HepG2 (cell line): ENCODE results near the gene ALPI. TPM values are rescaled to one million over a fixed set of nuclear protein-coding genes. Genes with fewer than 3 reads are reported as not detected.

Experiments used
- ATAC-seq: fragments of 200-7000 bp; cut with Tn5 transposase; 3 replicates; pipeline ENCODE4 v1.9.1; 2020; ENCODE audit warnings: mild to moderate bottlenecking, moderate library complexity
- BruUV-seq: library from RNA; stranded (reverse); fragments of 400-500 nt; replicated peaks from 2 replicates; lab custom pipeline; 2021; lab: Mats Ljungman, UMichigan
- CTCF ChIA-PET: fragments of 300-600 bp; formaldehyde crosslinking; extraction: SDS; loops from one replicate; lab custom pipeline; 2021; ENCODE audit warnings: low total read pairs, inconsistent platforms, low intra/inter-chr PET ratio; lab: Yijun Ruan, JAX
- POLR2A ChIA-PET: fragments of 350-600 bp; sonication (Branson Sonifier 250); formaldehyde crosslinking; loops from one replicate; lab custom pipeline; 2020; ENCODE audit warnings: antibody characterized with exemption, inconsistent platforms; lab: Yijun Ruan, JAX
- DNase-seq: peaks from one replicate; pipeline ENCODE4 v3.0.0-alpha.2; 2015; ENCODE audit warnings: low spot score
- FAIRE-seq: peaks from 3 replicates; lab custom pipeline; 2011; peaks lifted over from hg19 to GRCh38; lab: Jason Lieb, UNC
- H2AFZ ChIP-seq: one replicate; pipeline ENCODE4 v1.6.1; 2011; ENCODE audit warnings: low read length, inconsistent platforms
- H3K27ac ChIP-seq: fragments of 300-600 bp; 3 replicates; pipeline ENCODE4 v1.8.0; 2011; ENCODE audit warnings: mixed run types, mild to moderate bottlenecking, mixed read lengths, low read length, inconsistent platforms; ENCODE audit not compliant: insufficient read depth; ENCODE audit errors: extremely low read length
- H3K27me3 ChIP-seq, 2 experiments: fragments of 200-600 bp in 1 of 2; 2 replicates in 1 of 2; 3 replicates in 1 of 2; pipeline versions ENCODE4 v1.6.0 to v1.8.0; 2011; ENCODE audit warnings: low read length in 2 of 2, mild to moderate bottlenecking in 2 of 2, moderate library complexity in 2 of 2, inconsistent platforms in 1 of 2; ENCODE audit not compliant: insufficient read depth in 2 of 2, control insufficient read depth in 1 of 2
- H3K36me3 ChIP-seq, 2 experiments: fragments of 200-600 bp in 1 of 2; replicated peaks in 1 of 2; 2 replicates in 1 of 2; 3 replicates in 1 of 2; pipeline versions ENCODE4 v1.5.1 to v1.8.0; 2011; ENCODE audit warnings: low read length in 2 of 2, inconsistent platforms in 1 of 2; ENCODE audit not compliant: insufficient read depth in 2 of 2, control insufficient read depth in 1 of 2
- H3K4me1 ChIP-seq: 2 replicates; pipeline ENCODE4 v1.5.1; 2012; ENCODE audit warnings: low read length, inconsistent platforms; ENCODE audit not compliant: insufficient read depth
- H3K4me2 ChIP-seq: 2 replicates; pipeline ENCODE4 v1.6.0; 2011; ENCODE audit warnings: low read depth, low read length, inconsistent platforms
- H3K4me3 ChIP-seq, 3 experiments: fragments of 200-600 bp in 1 of 3; sonication (generic), shearing (Covaris generic) in 1 of 3; replicated peaks in 1 of 3; 2 replicates each; pipeline ENCODE4 v1.5.1; 2011 to 2016; ENCODE audit warnings: low read length in 3 of 3, inconsistent platforms in 2 of 3, low read depth in 2 of 3, mild to moderate bottlenecking in 2 of 3, control low read depth in 1 of 3, mixed read lengths in 1 of 3; ENCODE audit not compliant: insufficient read depth in 1 of 3
- H3K79me2 ChIP-seq: one replicate; pipeline ENCODE4 v1.6.1; 2011; ENCODE audit warnings: low read length, inconsistent platforms; ENCODE audit not compliant: insufficient read depth
- H3K9ac ChIP-seq: 2 replicates; pipeline ENCODE4 v1.6.0; 2011; ENCODE audit warnings: mild to moderate bottlenecking, low read depth, low read length, inconsistent platforms; ENCODE audit not compliant: insufficient read depth
- H3K9me3 ChIP-seq: 2 replicates; pipeline ENCODE4 v1.5.1; 2012; ENCODE audit warnings: mild to moderate bottlenecking, low read length
- H4K20me1 ChIP-seq: 2 replicates; pipeline ENCODE4 v1.6.0; 2011; ENCODE audit warnings: inconsistent platforms, mild to moderate bottlenecking, low read length, moderate library complexity; ENCODE audit not compliant: insufficient read depth
- WGBS: methylation state at CpG from one replicate; pipeline ENCODE4 v1.1.6; 2017; ENCODE audit warnings: low lambda C conversion rate; 5-methylcytosine and 5-hydroxymethylcytosine counted together
- in situ Hi-C: cut with HindIII; loops from 2 replicates; pipeline ENCODE4 v1.10.0; 2017; ENCODE audit warnings: low pct_unique_long_range_greater_than_20kb; ENCODE audit not compliant: extremely low pct_ligation_motif_present
- intact Hi-C: fragments of 100-400 bp; cut with micrococcal nuclease; formaldehyde crosslinking; loops from one replicate; pipeline ENCODE4 v1.10.0; 2022; ENCODE audit not compliant: unreplicated experiment
- polyA plus RNA-seq, 8 experiments: library from polyadenylated mRNA; depleted of rRNA in 3 of 8; stranded (reverse) in 7 of 8; unstranded in 1 of 8; fragments of >200 nt; fragmentation: Illumina TruSeq in 4 of 8; extraction: Trizol in 4 of 8; gene quantifications; 2 replicates each; pipeline versions ENCODE4 v1.2.1 to v1.2.3, GENCODE V29; 2011 to 2016; ENCODE audit warnings: low read depth in 4 of 8, missing spikeins in 1 of 8, mixed read lengths in 1 of 8; ENCODE audit not compliant: insufficient read depth in 1 of 8
- total RNA-seq, 5 experiments: library from RNA; depleted of rRNA; stranded (reverse); fragments of >200 nt; fragmentation: Illumina TruSeq; extraction: Trizol; gene quantifications; 2 replicates each; pipeline ENCODE4 v1.2.3, GENCODE V29; 2016; ENCODE audit warnings: low read depth in 1 of 5
- TF ChIP-seq, protein P1 (sequence below): sonication (generic); formaldehyde crosslinking; IDR thresholded peaks from 2 replicates; pipeline ENCODE4 v1.5.0; 2020; ENCODE audit warnings: mild to moderate bottlenecking, missing genetic modification reagents, moderate library complexity
- TF ChIP-seq, protein P2 (sequence below): IDR thresholded peaks from 2 replicates; pipeline ENCODE4 v1.6.1; 2016; ENCODE audit warnings: control low read depth

The ALPI gene
- total and polyA plus RNA-seq, 2 of the 13 experiments (the other 11 are each of a cell fraction or from before 2014, with no cell fraction given), result not detected

DNA sequence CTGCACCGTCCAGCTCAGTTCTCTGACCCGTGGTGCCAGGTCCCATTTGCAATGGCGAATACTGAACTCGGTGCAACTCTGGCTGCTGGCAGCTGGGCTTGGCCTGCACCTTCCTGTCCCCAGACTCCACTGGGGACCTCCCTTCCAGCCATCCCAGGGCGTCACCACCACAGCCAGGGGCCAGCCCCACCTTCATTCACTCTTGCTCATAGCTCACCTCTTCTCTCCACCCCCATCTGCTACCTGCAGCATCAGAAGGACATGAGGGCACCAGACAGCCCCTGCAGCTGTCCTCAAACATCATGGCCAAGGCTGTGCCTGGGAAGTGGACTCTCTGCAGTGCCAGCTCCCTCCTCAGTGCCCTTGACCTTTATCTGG lies 16.2 kb upstream of the ALPI start:
- POLR2A ChIA-PET, result no interaction called here
- Histone ChIP-seq H3K79me2 (no peaks in the 10 kb centered on the region), H2AFZ (no peak overlapping the region), H3K27ac (no peak overlapping the region), H3K4me1 (peaks cover 15% of the 10 kb centered on the region), H3K36me3 (no peaks in the 10 kb centered on the region), H3K27me3 (peaks cover 19 to 38% of the 10 kb centered on the region in 2 experiments; a peak in 4 of 5 replicates), H3K9ac (no peak overlapping the region), H3K9me3 (no peaks in the 10 kb centered on the region), H4K20me1 (no peaks in the 10 kb centered on the region), H3K4me2 (no peak overlapping the region), H3K4me3 (no peak overlapping the region)
- WGBS, result 13% methylated on average over 1 of the region's 5 CpGs
- in situ Hi-C loops (loop anchor here (5.0 kb wide), 1 partner anchor 532 kb away; no protein-coding TSS in a partner anchor), intact Hi-C loops (loop anchor here (1.0 to 2.0 kb wide), 2 partner anchors 533 to 587 kb away; no protein-coding TSS in a partner anchor)
- ATAC-seq (peak; percentile 5), FAIRE-seq (no peak), DNase-seq (no peak)
- no TSS peak for BruUV-seq
- TF ChIP-seq, protein P1, sequence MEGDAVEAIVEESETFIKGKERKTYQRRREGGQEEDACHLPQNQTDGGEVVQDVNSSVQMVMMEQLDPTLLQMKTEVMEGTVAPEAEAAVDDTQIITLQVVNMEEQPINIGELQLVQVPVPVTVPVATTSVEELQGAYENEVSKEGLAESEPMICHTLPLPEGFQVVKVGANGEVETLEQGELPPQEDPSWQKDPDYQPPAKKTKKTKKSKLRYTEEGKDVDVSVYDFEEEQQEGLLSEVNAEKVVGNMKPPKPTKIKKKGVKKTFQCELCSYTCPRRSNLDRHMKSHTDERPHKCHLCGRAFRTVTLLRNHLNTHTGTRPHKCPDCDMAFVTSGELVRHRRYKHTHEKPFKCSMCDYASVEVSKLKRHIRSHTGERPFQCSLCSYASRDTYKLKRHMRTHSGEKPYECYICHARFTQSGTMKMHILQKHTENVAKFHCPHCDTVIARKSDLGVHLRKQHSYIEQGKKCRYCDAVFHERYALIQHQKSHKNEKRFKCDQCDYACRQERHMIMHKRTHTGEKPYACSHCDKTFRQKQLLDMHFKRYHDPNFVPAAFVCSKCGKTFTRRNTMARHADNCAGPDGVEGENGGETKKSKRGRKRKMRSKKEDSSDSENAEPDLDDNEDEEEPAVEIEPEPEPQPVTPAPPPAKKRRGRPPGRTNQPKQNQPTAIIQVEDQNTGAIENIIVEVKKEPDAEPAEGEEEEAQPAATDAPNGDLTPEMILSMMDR, result peak; percentile 21
- TF ChIP-seq, protein P2, sequence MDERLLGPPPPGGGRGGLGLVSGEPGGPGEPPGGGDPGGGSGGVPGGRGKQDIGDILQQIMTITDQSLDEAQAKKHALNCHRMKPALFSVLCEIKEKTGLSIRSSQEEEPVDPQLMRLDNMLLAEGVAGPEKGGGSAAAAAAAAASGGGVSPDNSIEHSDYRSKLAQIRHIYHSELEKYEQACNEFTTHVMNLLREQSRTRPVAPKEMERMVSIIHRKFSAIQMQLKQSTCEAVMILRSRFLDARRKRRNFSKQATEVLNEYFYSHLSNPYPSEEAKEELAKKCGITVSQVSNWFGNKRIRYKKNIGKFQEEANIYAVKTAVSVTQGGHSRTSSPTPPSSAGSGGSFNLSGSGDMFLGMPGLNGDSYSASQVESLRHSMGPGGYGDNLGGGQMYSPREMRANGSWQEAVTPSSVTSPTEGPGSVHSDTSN (CRISPR knock-in tag), result no peak
- CTCF ChIA-PET, result interaction anchor here (1.4 to 2.4 kb wide), 2 partner anchors 534 to 539 kb away, joined by 10 to 11 read pairs; no protein-coding TSS in a partner anchor
